NCI-H2227 (cell line): ENCODE measurements around the gene GASK1A.

Experiments used
- DNase-seq: peaks from one replicate; lab custom pipeline; 2025; ENCODE audit not compliant: unreplicated experiment; lab: John Stamatoyannopoulos, UW

The GASK1A gene

DNA sequence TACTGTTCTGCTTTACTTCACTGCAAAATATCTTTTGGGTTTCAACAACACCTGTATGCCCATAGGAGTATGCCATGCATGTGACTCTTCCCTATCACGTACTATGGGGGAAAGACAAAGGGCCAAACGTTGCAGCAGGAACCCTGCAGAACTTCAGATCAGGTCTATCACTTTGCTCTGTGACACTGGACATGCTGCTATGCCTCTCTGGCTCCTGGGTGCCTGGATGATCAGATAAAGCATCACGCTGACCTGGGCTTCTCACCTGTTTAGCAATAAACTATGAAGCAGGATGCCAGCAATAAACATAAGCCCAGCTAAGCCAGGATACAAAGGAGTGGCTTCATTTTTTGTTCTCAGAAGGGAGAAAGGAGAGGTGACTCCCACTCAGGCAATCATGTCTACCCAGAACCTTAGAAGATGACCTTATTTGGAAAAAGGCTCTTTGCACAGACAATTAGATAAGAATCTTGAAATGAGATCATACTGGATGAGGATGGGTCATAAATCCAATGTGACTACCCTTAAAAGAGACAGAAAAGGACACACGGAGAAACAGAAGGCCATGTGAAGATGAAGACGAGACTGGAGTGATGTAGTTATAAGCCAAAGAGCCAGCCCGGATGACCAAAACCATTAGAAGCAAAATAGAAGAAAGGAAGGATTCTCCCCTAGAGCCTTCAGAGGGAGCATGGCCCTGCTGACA is 107.5 kb downstream of the GASK1A start:
- DNase-seq: no peak

- no peak for DNase-seq
These were observed 108.2 kb downstream of the GASK1A start for GRCh38 chr3:43087249-43087776.

DNA sequence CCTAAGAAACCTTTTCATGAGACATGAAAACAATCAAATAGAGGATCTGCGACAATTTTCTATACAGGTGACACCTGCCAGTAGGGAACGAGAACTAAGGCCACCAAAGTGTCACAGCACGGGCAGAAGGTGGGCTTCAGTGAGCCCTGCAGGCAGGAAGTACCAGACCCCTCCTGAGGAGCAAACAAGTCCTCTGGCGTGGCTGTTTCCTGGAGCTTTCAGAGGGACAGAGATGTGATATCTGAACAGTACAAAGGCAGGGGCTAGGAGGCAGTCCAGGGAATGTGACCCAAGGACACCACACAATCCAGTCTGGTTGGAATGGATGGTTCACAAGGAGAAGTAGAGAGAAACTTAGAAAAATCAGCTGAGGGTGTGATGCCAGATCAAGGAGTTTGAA is 110.0 kb downstream of the GASK1A start:
- DNase-seq: no peak

DNA sequence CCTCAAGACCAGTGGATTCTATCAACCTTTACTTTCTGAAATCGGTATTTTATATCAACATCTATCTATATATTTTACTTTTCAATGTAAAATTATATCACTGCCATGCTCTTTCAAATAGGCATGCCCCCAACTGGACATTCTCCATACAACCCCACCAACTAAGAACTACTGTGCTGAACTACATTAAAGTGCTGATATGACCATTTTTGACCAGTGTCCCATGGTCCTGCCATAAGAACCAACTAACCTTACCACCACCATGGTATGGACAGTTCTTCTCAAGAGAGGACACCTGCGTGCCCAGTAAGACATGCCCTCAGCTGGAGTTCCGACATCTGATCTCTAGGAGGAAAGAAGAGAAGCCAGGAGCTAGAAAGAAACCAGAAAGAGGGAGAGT is 111.1 kb downstream of the GASK1A start:
- DNase-seq: no peak

GRCh38 chr3:43091481-43091880 is 112.4 kb downstream of the GASK1A start:
- DNase-seq: no peak

DNA sequence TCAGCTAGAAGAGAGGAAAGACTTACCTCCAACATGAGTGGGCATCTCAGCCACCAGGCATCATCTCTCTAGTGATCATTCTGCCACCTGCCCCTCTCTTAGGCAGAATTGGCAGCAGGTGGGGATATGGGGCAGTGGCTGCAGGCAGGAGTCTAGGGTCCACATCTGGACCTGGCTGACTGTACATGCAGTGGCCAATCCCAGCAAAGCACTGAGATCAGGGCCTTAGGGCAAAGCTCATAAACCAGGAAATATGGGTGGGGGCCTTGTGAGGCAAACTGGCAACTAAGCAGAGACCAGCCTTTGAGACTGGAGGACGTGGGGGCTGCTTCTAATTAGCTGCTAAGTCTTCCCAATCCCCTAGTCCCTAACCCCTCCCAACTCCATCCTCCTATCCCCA is 113.9 kb downstream of the GASK1A start:
- DNase-seq: no peak

GRCh38 chr3:43093974-43094373 is 114.9 kb downstream of the GASK1A start:
- no peak for DNase-seq

DNA sequence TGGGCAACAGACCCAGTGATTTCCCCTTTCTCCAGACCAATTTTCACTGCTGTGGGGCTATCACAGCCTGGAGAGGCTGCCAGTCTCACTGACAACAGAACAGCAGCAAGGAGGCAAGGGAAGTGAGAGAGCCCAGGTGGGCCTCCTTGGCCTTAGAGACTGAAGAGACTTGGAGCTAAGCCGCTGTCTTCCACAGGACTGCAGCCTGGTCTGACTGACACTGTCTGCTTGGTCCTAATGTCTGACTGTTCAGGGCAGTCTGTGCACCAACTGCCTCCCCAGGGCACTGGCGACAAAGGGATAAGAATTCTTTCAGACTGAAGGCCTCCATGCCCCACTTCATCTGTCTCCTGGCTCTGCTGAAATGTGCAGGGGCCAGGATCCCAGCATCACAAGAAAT is 115.3 kb downstream of the GASK1A start:
- DNase-seq: no peak

DNA sequence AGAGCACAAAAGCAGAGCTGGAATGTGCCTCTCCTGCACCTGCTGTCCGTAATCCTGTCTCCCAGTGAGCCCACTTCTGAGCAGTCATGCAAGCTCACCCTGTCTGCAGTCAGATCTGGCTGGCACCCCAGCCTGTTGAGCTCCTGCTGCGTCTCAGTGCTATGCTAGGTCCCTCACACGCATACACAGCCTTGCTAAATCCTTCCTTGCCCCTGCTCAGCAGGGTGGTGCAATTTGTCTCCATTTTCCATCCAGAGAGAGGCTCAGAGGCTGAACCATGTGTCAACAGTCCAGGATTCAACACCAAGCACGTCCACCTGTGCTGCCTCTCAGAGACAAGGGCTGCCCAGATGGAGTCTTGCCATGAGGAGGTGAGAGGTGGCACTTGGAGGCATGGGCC is 115.7 kb downstream of the GASK1A start:
- no peak for DNase-seq

- no peak for DNase-seq
These were observed 116.3 kb downstream of the GASK1A start for GRCh38 chr3:43095370-43095769.

GRCh38 chr3:43096761-43097160 is 117.7 kb downstream of the GASK1A start:
- DNase-seq: no peak

DNA sequence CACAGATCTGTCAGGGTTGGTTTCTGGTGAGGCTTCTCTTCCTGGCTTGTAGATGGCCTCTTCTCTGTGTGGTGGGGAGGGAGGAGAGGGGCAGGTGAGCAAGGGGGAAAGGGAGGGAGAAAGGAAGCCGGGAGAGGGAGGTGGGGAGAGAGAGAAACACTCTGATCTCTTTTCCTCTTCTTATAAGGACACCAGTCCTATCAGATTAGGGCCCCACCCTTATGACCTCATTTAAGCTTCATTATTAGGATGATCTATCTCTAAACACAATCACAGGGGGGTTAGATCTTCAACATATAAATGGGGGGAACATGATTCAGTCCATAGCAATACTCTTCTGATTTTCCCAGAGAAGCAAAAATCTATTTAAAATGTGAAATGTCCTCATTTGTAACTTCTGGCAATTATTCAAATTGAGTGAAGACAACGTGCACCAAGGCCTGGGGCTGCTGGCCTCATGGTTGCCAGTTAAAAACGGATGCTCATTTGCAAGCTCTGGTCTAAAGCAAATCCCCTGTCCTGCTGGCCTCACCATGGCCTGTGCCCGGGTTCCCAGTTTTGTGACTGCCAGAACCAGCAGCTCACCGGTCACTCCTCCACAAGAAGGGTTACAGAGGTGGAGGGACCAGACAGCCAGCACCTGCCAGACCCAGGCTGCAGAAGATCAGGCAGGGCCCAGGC is 118.4 kb downstream of the GASK1A start:
- DNase-seq: no peak

- DNase-seq: no peak
These were observed 119.7 kb downstream of the GASK1A start for GRCh38 chr3:43098761-43099160.

DNA sequence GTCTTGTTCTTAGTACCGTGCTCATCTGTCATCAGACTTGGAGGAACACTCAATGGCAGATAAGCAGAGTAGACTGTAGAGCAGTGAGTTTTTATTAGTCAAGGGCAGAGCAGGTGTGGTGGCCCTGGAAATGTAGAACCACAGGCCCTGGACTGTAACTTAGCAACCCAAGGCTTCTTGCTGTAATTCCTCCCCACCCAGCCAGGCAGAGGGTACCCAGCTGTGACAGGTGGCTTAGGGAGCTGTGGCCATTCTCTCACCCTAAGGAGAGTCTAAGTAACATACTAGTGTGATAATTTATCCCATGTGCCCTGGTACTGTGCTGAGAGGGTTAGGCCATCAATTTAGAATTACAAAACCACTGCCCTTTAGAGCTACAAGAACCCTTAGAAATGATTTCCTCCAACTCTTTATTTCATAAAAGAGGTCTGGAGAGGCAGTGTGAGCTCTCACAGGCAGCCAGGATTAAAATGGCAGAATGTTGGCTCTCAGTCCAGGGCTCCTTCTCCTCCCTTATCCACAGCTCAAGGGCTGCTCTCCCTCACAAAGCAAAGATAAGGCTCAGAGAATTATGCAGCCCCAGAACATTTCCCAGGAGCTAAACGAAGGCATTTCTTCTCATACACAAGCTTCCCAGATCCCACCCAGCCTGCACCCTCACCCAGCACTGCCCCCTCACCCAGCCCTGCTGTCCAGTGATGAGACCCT is 123.8 kb downstream of the GASK1A start:
- no peak for DNase-seq

GRCh38 chr3:43104039-43104438 is 124.9 kb downstream of the GASK1A start:
- DNase-seq: no peak

DNA sequence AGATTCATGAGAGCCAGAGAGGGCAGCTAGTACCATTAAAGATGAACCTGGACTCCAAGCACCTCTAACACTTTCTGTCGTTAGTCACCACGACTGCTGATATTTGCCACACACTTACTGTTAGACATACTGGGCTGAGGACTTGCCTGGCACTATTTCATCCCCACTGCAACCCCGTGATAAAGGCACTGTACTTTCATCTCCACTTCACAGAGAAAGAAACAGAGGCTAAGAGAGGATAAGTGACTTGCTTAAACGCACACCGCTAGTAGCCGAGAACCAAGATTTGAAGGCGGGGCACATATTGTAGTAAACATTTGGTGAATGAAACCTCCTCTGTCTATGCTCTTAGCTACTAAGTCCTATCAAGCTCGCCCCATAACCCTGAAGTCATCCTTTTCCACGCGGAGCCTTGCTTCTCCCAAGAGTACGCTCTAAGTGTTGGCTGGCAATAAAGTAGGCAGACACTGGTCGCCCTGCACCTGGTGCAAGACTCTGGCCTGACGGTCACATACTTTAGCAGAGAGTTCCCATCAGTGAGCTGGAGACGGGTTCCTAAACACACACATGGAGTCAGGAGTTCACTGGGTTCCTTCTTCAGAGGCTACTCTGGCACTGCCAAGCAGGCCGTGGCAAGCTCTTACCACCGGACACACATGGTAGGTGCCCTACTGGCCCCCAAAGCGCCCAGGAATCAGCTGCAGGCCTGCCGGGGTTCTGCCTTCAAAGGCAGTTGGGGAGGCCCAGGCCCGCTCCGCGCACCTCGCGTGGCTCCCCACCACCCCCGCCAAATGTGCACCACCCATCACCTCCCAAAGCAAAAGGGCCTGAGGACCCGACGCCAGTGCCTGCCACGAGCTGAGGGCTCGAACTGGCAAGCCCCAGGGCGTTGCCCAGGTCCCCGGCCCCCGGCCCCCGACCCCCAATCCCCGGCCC is 125.8 kb downstream of the GASK1A start:
- no peak for DNase-seq

DNA sequence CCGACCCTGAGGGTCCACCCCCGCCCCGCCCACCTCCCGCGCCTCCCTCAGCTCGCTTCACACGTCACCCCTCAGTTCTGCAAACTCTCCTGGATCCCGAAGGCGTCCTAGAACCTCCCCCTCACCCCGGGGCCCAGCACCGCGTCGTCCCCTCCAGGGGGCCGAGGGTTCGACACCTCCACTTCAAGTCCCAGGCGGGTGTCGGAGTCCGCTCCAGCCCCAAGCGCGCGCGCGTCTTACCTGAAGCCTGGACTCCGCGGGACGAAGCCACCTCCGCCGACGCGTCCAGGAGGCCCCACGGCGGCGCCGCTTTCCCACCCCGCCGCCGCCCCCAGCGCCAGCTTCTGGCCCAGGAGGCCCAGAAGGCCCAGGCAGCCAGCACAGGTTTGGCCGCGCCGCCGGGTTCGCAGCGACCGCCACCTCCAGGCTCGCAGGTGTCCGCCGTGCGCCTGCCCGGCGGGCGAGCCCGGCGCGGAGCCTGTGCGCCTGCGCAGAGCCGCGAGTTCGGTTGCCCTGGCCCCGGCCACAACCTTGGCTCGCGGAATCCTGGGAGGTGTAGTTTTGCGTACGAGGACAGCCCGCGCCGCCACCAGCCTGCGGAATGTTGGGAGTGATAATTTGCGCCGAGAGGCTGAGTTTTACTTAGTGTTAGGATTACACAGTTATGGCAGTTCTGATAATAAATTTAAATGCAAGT is 126.6 kb downstream of the GASK1A start, which contains the start of gene POMGNT2:
POMGNT2 (minus strand) TSS at position 484 of the 697 bp plus-strand sequence. CDS start 24,648 bp downstream, outside the sequence.
- peak; percentile 90 for DNase-seq

DNA sequence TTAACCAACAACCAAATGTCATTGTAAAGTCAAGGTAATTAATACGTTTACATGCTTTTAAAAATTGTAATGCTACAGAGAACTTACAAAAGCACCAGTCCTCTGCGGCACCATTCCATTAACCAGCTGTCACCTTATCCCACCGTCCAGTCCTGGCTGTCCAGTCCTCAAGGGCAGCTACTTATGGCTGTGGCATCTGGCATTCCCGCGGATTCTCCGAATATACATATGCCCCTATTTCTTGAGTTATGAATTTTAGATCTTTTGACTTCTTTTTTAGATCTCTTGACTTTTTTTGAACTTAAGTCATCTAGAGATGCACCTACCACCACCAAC is 127.2 kb downstream of the GASK1A start:
- no peak for DNase-seq
